ENCODE data around the gene EXOC6B.

EXOC6B gene

GRCh38 chr2:72454189-72454588, 371.6 kb downstream of the EXOC6B start:
- no peak for TF ChIP-seq SUZ12 (IDR thresholded peaks at IDR 0.05; ENCODE audit: extremely low read depth, insufficient read depth, insufficient read length)
- TF ChIP-seq YY1 (IDR thresholded peaks at IDR 0.05; ENCODE audit: insufficient read depth, insufficient read length), result no peak
- TF ChIP-seq ZNF274 (IDR thresholded peaks at IDR 0.05; ENCODE audit: low read depth, low read length), result no peak
- Histone ChIP-seq H3K9ac (ENCODE audit: insufficient read length, low read depth) (no peak overlapping the region), H3K4me1 (ENCODE audit: insufficient read depth, insufficient read length) (no peaks in the 10 kb centered on the region), H3K27me3 (ENCODE audit: insufficient read depth, insufficient read length) (no peaks in the 10 kb centered on the region), H3K9me3 (ENCODE audit: insufficient read depth, low read length) (no peaks in the 10 kb centered on the region), H3K36me3 (ENCODE audit: insufficient read depth, insufficient read length, low read length) (no peaks in the 10 kb centered on the region), H3K4me3 (ENCODE audit: insufficient read length, low read depth) (no peak overlapping the region)
- no peak for DNase-seq (ENCODE audit: low read depth, low spot score)

GRCh38 chr2:72442270-72442669, 383.6 kb downstream of the EXOC6B start:
- Histone ChIP-seq H3K27me3 (ENCODE audit: insufficient read depth, insufficient read length) (no peaks in the 10 kb centered on the region), H3K9me3 (ENCODE audit: insufficient read depth, low read length) (peaks cover 28% of the 10 kb centered on the region; the same call in 1 of the 2 replicates), H3K4me3 (ENCODE audit: insufficient read length, low read depth) (no peak overlapping the region), H3K9ac (ENCODE audit: insufficient read length, low read depth) (no peak overlapping the region), H3K36me3 (ENCODE audit: insufficient read depth, insufficient read length, low read length) (no peaks in the 10 kb centered on the region), H3K4me1 (ENCODE audit: insufficient read depth, insufficient read length) (no peaks in the 10 kb centered on the region)
- no peak for TF ChIP-seq SUZ12 (IDR thresholded peaks at IDR 0.05; ENCODE audit: extremely low read depth, insufficient read depth, insufficient read length)
- no peak for TF ChIP-seq ZNF274 (IDR thresholded peaks at IDR 0.05; ENCODE audit: low read depth, low read length)
- TF ChIP-seq YY1 (IDR thresholded peaks at IDR 0.05; ENCODE audit: insufficient read depth, insufficient read length), result no peak
- no peak for DNase-seq (ENCODE audit: low read depth, low spot score)

- no peak for DNase-seq (ENCODE audit: low read depth, low spot score)
- H3K27me3 ChIP-seq (ENCODE audit: insufficient read depth, insufficient read length), result no peaks in the 10 kb centered on the region
- TF ChIP-seq ZNF274 (IDR thresholded peaks at IDR 0.05; ENCODE audit: low read depth, low read length) (no peak), YY1 (IDR thresholded peaks at IDR 0.05; ENCODE audit: insufficient read depth, insufficient read length) (no peak), SUZ12 (IDR thresholded peaks at IDR 0.05; ENCODE audit: extremely low read depth, insufficient read depth, insufficient read length) (no peak)
- H3K4me3 ChIP-seq (ENCODE audit: insufficient read length, low read depth), result no peak overlapping the region
- peaks cover 11% of the 10 kb centered on the region; the same call in 1 of the 2 replicates for H3K9me3 ChIP-seq (ENCODE audit: insufficient read depth, low read length)
- no peak overlapping the region for H3K9ac ChIP-seq (ENCODE audit: insufficient read length, low read depth)
- H3K36me3 ChIP-seq (ENCODE audit: insufficient read depth, insufficient read length, low read length), result no peaks in the 10 kb centered on the region
- no peaks in the 10 kb centered on the region for H3K4me1 ChIP-seq (ENCODE audit: insufficient read depth, insufficient read length)
Measured at GRCh38 chr2:72439892-72440291, 385.9 kb downstream of the EXOC6B start.

- H3K9me3 ChIP-seq (ENCODE audit: insufficient read depth, low read length), result no peaks in the 10 kb centered on the region
- no peaks in the 10 kb centered on the region for H3K4me1 ChIP-seq (ENCODE audit: insufficient read depth, insufficient read length)
- no peak for DNase-seq (ENCODE audit: low read depth, low spot score)
- H3K4me3 ChIP-seq (ENCODE audit: insufficient read length, low read depth), result no peak overlapping the region
- TF ChIP-seq ZNF274 (IDR thresholded peaks at IDR 0.05; ENCODE audit: low read depth, low read length) (no peak), SUZ12 (IDR thresholded peaks at IDR 0.05; ENCODE audit: extremely low read depth, insufficient read depth, insufficient read length) (no peak), YY1 (IDR thresholded peaks at IDR 0.05; ENCODE audit: insufficient read depth, insufficient read length) (no peak)
- H3K36me3 ChIP-seq (ENCODE audit: insufficient read depth, insufficient read length, low read length), result no peaks in the 10 kb centered on the region
- H3K27me3 ChIP-seq (ENCODE audit: insufficient read depth, insufficient read length), result no peaks in the 10 kb centered on the region
- no peak overlapping the region for H3K9ac ChIP-seq (ENCODE audit: insufficient read length, low read depth)
Measured at GRCh38 chr2:72438364-72438763, 387.5 kb downstream of the EXOC6B start.

- Histone ChIP-seq H3K4me1 (ENCODE audit: insufficient read depth, insufficient read length) (no peaks in the 10 kb centered on the region), H3K9me3 (ENCODE audit: insufficient read depth, low read length) (no peaks in the 10 kb centered on the region), H3K4me3 (ENCODE audit: insufficient read length, low read depth) (no peak overlapping the region), H3K36me3 (ENCODE audit: insufficient read depth, insufficient read length, low read length) (no peaks in the 10 kb centered on the region), H3K27me3 (ENCODE audit: insufficient read depth, insufficient read length) (no peaks in the 10 kb centered on the region), H3K9ac (ENCODE audit: insufficient read length, low read depth) (no peak overlapping the region)
- TF ChIP-seq ZNF274 (IDR thresholded peaks at IDR 0.05; ENCODE audit: low read depth, low read length), result no peak
- no peak for TF ChIP-seq SUZ12 (IDR thresholded peaks at IDR 0.05; ENCODE audit: extremely low read depth, insufficient read depth, insufficient read length)
- no peak for TF ChIP-seq YY1 (IDR thresholded peaks at IDR 0.05; ENCODE audit: insufficient read depth, insufficient read length)
- DNase-seq (ENCODE audit: low read depth, low spot score), result no peak
Measured at GRCh38 chr2:72431737-72432136, 394.1 kb downstream of the EXOC6B start.

GRCh38 chr2:72427022-72427861, 398.6 kb downstream of the EXOC6B start:
- H3K9me3 ChIP-seq (ENCODE audit: insufficient read depth, low read length), result no peaks in the 10 kb centered on the region
- no peaks in the 10 kb centered on the region for H3K36me3 ChIP-seq (ENCODE audit: insufficient read depth, insufficient read length, low read length)
- TF ChIP-seq ZNF274 (IDR thresholded peaks at IDR 0.05; ENCODE audit: low read depth, low read length), result no peak
- no peak overlapping the region for H3K9ac ChIP-seq (ENCODE audit: insufficient read length, low read depth)
- no peak for DNase-seq (ENCODE audit: low read depth, low spot score)
- H3K27me3 ChIP-seq (ENCODE audit: insufficient read depth, insufficient read length), result no peaks in the 10 kb centered on the region
- no peaks in the 10 kb centered on the region for H3K4me1 ChIP-seq (ENCODE audit: insufficient read depth, insufficient read length)
- no peak overlapping the region for H3K4me3 ChIP-seq (ENCODE audit: insufficient read length, low read depth)

GRCh38 chr2:72425996-72426395, 399.8 kb downstream of the EXOC6B start:
- no peak for DNase-seq (ENCODE audit: low read depth, low spot score)

More at GRCh38 chr2:72425996-72426395, 399.8 kb downstream of the EXOC6B start:
- Histone ChIP-seq H3K9me3 (ENCODE audit: insufficient read depth, low read length) (no peaks in the 10 kb centered on the region; the same call in 1 of the 2 replicates), H3K27me3 (ENCODE audit: insufficient read depth, insufficient read length) (no peaks in the 10 kb centered on the region), H3K4me3 (ENCODE audit: insufficient read length, low read depth) (no peak overlapping the region), H3K9ac (ENCODE audit: insufficient read length, low read depth) (no peak overlapping the region), H3K4me1 (ENCODE audit: insufficient read depth, insufficient read length) (no peaks in the 10 kb centered on the region), H3K36me3 (ENCODE audit: insufficient read depth, insufficient read length, low read length) (no peaks in the 10 kb centered on the region)
- TF ChIP-seq ZNF274 (IDR thresholded peaks at IDR 0.05; ENCODE audit: low read depth, low read length) (no peak), YY1 (IDR thresholded peaks at IDR 0.05; ENCODE audit: insufficient read depth, insufficient read length) (no peak), SUZ12 (IDR thresholded peaks at IDR 0.05; ENCODE audit: extremely low read depth, insufficient read depth, insufficient read length) (no peak)

Data from NT2/D1 (cell line).